Measurements from ENCODE around the gene THSD4. TPM values are rescaled to one million over a fixed set of nuclear protein-coding genes. Genes with fewer than 3 reads are reported as not detected.

The THSD4 gene
- total and polyA plus RNA-seq, 2 of the 4 experiments (the other 2 are of a cell fraction), result 25.5 to 31.1 TPM

DNA sequence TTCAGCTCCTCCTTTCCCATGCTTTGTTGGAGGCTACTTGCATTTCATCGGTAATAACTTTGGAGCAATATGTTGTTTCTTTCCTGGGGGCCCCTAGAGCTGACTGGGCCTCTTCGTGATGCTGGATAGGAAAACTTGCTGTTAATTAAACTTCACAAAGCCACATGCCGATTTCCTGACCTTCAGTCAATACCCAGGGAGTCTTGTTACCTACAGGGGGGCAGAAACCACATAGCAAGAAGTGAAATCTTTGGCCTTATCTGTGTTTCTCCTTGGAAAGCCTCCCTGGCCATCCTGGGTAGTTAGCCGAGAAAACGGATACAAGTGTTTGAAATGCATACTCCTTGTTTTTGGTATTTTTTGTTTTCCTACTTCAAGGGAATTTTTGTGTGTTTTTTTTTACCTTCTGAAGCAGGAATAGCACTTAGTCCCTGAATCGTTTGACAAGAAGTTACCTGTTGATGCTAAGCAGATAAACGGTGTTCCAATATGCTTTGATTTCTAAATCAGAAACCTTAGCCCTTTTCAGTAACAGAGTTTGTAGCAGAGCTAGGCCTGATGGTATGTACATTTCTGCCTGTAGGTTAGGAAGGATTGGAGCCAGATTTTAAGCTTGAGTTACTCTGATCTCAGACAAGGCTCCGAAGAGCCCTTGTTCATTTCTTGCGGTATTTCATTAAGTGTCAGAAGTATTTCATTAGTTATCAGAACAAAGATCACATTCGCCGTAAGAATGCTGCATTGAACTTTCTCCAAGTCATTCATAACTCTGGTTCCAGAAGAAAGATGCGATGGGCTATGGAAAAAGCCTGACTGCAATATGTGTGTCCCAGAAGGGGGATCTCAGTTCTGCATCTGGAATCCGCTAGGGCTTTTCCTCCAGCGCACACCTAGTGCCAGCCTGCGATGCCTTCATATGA, 111.5 kb downstream of the THSD4 start:
- peak overlapping the region; percentile 67 for H4K5ac ChIP-seq (ENCODE audit: low read depth, low read length)
- H3K79me1 ChIP-seq (ENCODE audit: low read depth in 1 of 2, low read length in 2 of 2), result peaks cover 6 to 28% of the 10 kb centered on the region in 2 experiments; a peak in 3 of 4 replicates
- H2AK5ac ChIP-seq (ENCODE audit: low read depth, low read length), result 0 out of 2 replicates have a peak overlapping the region, but pooled peaks have one; percentile 54
- no peaks in the 10 kb centered on the region for H3K27me3 ChIP-seq (ENCODE audit: control insufficient read depth, insufficient read depth, low read length)
- H2BK15ac ChIP-seq (ENCODE audit: low read depth, low read length), result 0 out of 3 replicates have a peak overlapping the region, but pooled peaks have one; percentile 1
- ChIA-PET POLR2A (ENCODE audit: unreplicated experiment) (no interaction called here), CTCF (no interaction called here)
- H3K18ac ChIP-seq (ENCODE audit: low read depth, low read length), result peak overlapping the region; percentile 75
- peaks cover 16% of the 10 kb centered on the region for H3K4me1 ChIP-seq (ENCODE audit: control insufficient read depth, insufficient read depth, low read length)
- H3K9me3 ChIP-seq (ENCODE audit: control insufficient read depth, insufficient read depth, low read length), result peaks cover 3% of the 10 kb centered on the region; the same call in 1 of the 2 replicates
- peaks cover 14% of the 10 kb centered on the region for H3K36me3 ChIP-seq (ENCODE audit: control insufficient read depth, insufficient read depth, low read length)
- no peak overlapping the region for H2AFZ ChIP-seq (replicated peaks; ENCODE audit: low read length, poor library complexity)
- BruUV-seq (replicated peaks), result no TSS peak
- H3K9me1 ChIP-seq (ENCODE audit: insufficient read depth, low read length), result peaks cover 8% of the 10 kb centered on the region; the same call in 1 of the 2 replicates
- no peak overlapping the region for H3K4me3 ChIP-seq (ENCODE audit: insufficient read depth, low read depth, low read length)
- peak overlapping the region; percentile 61 for H3K14ac ChIP-seq (replicated peaks; ENCODE audit: low read depth, low read length)
- DNase-seq (no peak), ATAC-seq (ENCODE audit: low read depth) (no peak)
- H3K56ac ChIP-seq (ENCODE audit: extremely low read depth, insufficient read depth, low read length), result no peak overlapping the region
- no peaks in the 10 kb centered on the region for H4K20me1 ChIP-seq (ENCODE audit: insufficient read depth, low read length)
- no peak overlapping the region for H3K23ac ChIP-seq (ENCODE audit: low read depth, low read length)
- H4K8ac ChIP-seq (ENCODE audit: low read depth in 2 of 2, low read length in 2 of 2), result peak overlapping the region in 1 of 2 experiments; percentile 62; a peak in 1 of 4 replicates
- intact Hi-C loops (cut with micrococcal nuclease) (loop anchor here (5.0 kb wide), 1 partner anchor 249 kb away; no protein-coding TSS in a partner anchor), dilution Hi-C loops (cut with HindIII; ENCODE audit: low sequenced_read_pairs, unreplicated experiment) (no loop called here), in situ Hi-C loops (cut with MboI; ENCODE audit: low sequenced_read_pairs) (no loop called here)
- H3K9ac ChIP-seq (ENCODE audit: low read depth, low read length), result no peak overlapping the region
- no peak overlapping the region for H3K27ac ChIP-seq (ENCODE audit: insufficient read depth, low read length)
- 65% methylated on average over 3 of the region's 15 CpGs; no CpG with 5 or more reads in 1 of the 2 experiments for WGBS, 2 experiments (ENCODE audit: extremely low coverage in 2 of 2, insufficient read length in 1 of 2)
- H2AK9ac ChIP-seq (replicated peaks; ENCODE audit: low read depth, low read length, poor library complexity), result no peak overlapping the region
- peak overlapping the region; percentile 39; the same call in 1 of the 2 replicates for H3K4ac ChIP-seq (ENCODE audit: low read depth, low read length)
- H2BK120ac ChIP-seq (ENCODE audit: low read depth, low read length), result no peak overlapping the region
- no peak overlapping the region for H3K4me2 ChIP-seq (ENCODE audit: low read depth, low read length)
- H2BK5ac ChIP-seq (ENCODE audit: low read depth, low read length, poor library complexity, severe bottlenecking), result no peak overlapping the region
- TF ChIP-seq, protein P1, sequence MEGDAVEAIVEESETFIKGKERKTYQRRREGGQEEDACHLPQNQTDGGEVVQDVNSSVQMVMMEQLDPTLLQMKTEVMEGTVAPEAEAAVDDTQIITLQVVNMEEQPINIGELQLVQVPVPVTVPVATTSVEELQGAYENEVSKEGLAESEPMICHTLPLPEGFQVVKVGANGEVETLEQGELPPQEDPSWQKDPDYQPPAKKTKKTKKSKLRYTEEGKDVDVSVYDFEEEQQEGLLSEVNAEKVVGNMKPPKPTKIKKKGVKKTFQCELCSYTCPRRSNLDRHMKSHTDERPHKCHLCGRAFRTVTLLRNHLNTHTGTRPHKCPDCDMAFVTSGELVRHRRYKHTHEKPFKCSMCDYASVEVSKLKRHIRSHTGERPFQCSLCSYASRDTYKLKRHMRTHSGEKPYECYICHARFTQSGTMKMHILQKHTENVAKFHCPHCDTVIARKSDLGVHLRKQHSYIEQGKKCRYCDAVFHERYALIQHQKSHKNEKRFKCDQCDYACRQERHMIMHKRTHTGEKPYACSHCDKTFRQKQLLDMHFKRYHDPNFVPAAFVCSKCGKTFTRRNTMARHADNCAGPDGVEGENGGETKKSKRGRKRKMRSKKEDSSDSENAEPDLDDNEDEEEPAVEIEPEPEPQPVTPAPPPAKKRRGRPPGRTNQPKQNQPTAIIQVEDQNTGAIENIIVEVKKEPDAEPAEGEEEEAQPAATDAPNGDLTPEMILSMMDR (conservative IDR thresholded peaks at IDR 0.05; ENCODE audit: low read depth, low read length), result no peak
- TF ChIP-seq SMC3 (IDR thresholded peaks at IDR 0.05; ENCODE audit: low read depth, low read length) (no peak), RCOR1 (IDR thresholded peaks at IDR 0.05; ENCODE audit: insufficient replicate concordance, low read length) (no peak), POLR2A (IDR thresholded peaks at IDR 0.05; ENCODE audit: low read depth, low read length) (no peak)
- no peak overlapping the region; the same call in none of the 2 replicates for H2BK20ac ChIP-seq (ENCODE audit: low read depth, low read length)
- H4K91ac ChIP-seq (ENCODE audit: insufficient read depth, low read depth, low read length), result peak overlapping the region; percentile 19; the same call in 1 of the 2 replicates

All from IMR-90 (cell line).